Activated effector memory CD4-positive, alpha-beta T cell treated with anti-CD3 and anti-CD28 coated beads, Interleukin-2, amount 50 U/mL, for 16 hours (primary cell): ENCODE results near the gene PLPPR5.

ENCODE experiments used
- DNase-seq: peaks from one replicate; pipeline ENCODE4 v3.0.0-alpha.2; 2020

Gene PLPPR5

GRCh38 chr1:98967122-98967521, 37.5 kb downstream of the PLPPR5 start:
- DNase-seq = no peak

GRCh38 chr1:98965394-98965793, 39.3 kb downstream of the PLPPR5 start:
- DNase-seq = no peak

- no peak for DNase-seq
Measured at GRCh38 chr1:98964198-98964597, 40.5 kb downstream of the PLPPR5 start.

- DNase-seq = no peak
Measured at GRCh38 chr1:98963064-98963758, 41.5 kb downstream of the PLPPR5 start.

- no peak for DNase-seq
Measured at GRCh38 chr1:98962156-98962555, 42.5 kb downstream of the PLPPR5 start.

GRCh38 chr1:98949621-98950020, 55.0 kb downstream of the PLPPR5 start:
- DNase-seq = no peak

GRCh38 chr1:98949166-98949565, 55.5 kb downstream of the PLPPR5 start:
- DNase-seq = no peak

- DNase-seq = no peak
Measured at GRCh38 chr1:98947071-98947470, 57.6 kb downstream of the PLPPR5 start.

- DNase-seq = no peak
Measured at GRCh38 chr1:98940722-98941079, 64.0 kb downstream of the PLPPR5 start.

GRCh38 chr1:98940069-98940721, 64.5 kb downstream of the PLPPR5 start:
- no peak for DNase-seq

- no peak for DNase-seq
Measured at GRCh38 chr1:98939471-98939870, 65.2 kb downstream of the PLPPR5 start.

GRCh38 chr1:98937347-98937746, 67.3 kb downstream of the PLPPR5 start:
- no peak for DNase-seq

- no peak for DNase-seq
Measured at GRCh38 chr1:98932184-98932583, 72.5 kb downstream of the PLPPR5 start.

- no peak for DNase-seq
Measured at GRCh38 chr1:98931128-98931835, 73.4 kb downstream of the PLPPR5 start.

- no peak for DNase-seq
Measured at GRCh38 chr1:98929437-98929836, 75.2 kb downstream of the PLPPR5 start.

- DNase-seq = no peak
Measured at GRCh38 chr1:98926597-98926996, 78.1 kb downstream of the PLPPR5 start.

GRCh38 chr1:98924977-98925376, 79.7 kb downstream of the PLPPR5 start:
- DNase-seq = no peak

GRCh38 chr1:98923667-98924066, 81.0 kb downstream of the PLPPR5 start:
- no peak for DNase-seq

- no peak for DNase-seq
Measured at GRCh38 chr1:98921817-98922216, 82.8 kb downstream of the PLPPR5 start.

GRCh38 chr1:98920441-98921110, 84.1 kb downstream of the PLPPR5 start:
- DNase-seq = no peak

- no peak for DNase-seq
Measured at GRCh38 chr1:98919652-98920051, 85.0 kb downstream of the PLPPR5 start.

GRCh38 chr1:98919211-98919610, 85.5 kb downstream of the PLPPR5 start:
- DNase-seq = no peak

- no peak for DNase-seq
Measured at GRCh38 chr1:98914547-98914946, 90.1 kb downstream of the PLPPR5 start.

- DNase-seq = no peak
Measured at GRCh38 chr1:98910827-98911226, 93.8 kb downstream of the PLPPR5 start.
